ENCODE measurements around the gene PARVB.

Gene PARVB

GRCh38 chr22:44201665-44202064 lies 177.6 kb downstream of the PARVB start:
- no peak for DNase-seq (ENCODE audit: low spot score)

- no peak for DNase-seq (ENCODE audit: low spot score)
Measured at GRCh38 chr22:44202261-44202789, 178.2 kb downstream of the PARVB start.

GRCh38 chr22:44203203-44203602 lies 179.1 kb downstream of the PARVB start:
- DNase-seq (ENCODE audit: low spot score), result no peak

GRCh38 chr22:44204739-44205515 lies 180.8 kb downstream of the PARVB start:
- no peak for DNase-seq (ENCODE audit: low spot score)

GRCh38 chr22:44205516-44206329 lies 181.6 kb downstream of the PARVB start:
- no peak for DNase-seq (ENCODE audit: low spot score)

- DNase-seq (ENCODE audit: low spot score), result no peak
Measured at GRCh38 chr22:44206330-44206645, 182.2 kb downstream of the PARVB start.

GRCh38 chr22:44206696-44207095 lies 182.6 kb downstream of the PARVB start:
- DNase-seq (ENCODE audit: low spot score), result no peak

- DNase-seq (ENCODE audit: low spot score), result no peak
Measured at GRCh38 chr22:44207173-44207980, 183.3 kb downstream of the PARVB start.

GRCh38 chr22:44207981-44208317 lies 183.8 kb downstream of the PARVB start:
- DNase-seq (ENCODE audit: low spot score), result no peak

- no peak for DNase-seq (ENCODE audit: low spot score)
Measured at GRCh38 chr22:44209343-44209742, 185.2 kb downstream of the PARVB start.

GRCh38 chr22:44210722-44211121 lies 186.6 kb downstream of the PARVB start:
- no peak for DNase-seq (ENCODE audit: low spot score)

- no peak for DNase-seq (ENCODE audit: low spot score)
Measured at GRCh38 chr22:44211256-44211945, 187.3 kb downstream of the PARVB start.

- no peak for DNase-seq (ENCODE audit: low spot score)
Measured at GRCh38 chr22:44211946-44212930, 188.1 kb downstream of the PARVB start.

GRCh38 chr22:44212936-44213335 lies 188.8 kb downstream of the PARVB start:
- no peak for DNase-seq (ENCODE audit: low spot score)

GRCh38 chr22:44213489-44214043 lies 189.5 kb downstream of the PARVB start:
- no peak for DNase-seq (ENCODE audit: low spot score)

GRCh38 chr22:44214187-44214586 lies 190.1 kb downstream of the PARVB start:
- no peak for DNase-seq (ENCODE audit: low spot score)

GRCh38 chr22:44214764-44215163 lies 190.7 kb downstream of the PARVB start:
- DNase-seq (ENCODE audit: low spot score), result no peak

- no peak for DNase-seq (ENCODE audit: low spot score)
Measured at GRCh38 chr22:44215287-44215686, 191.2 kb downstream of the PARVB start.

GRCh38 chr22:44217346-44217745 lies 193.2 kb downstream of the PARVB start:
- no peak for DNase-seq (ENCODE audit: low spot score)

GRCh38 chr22:44218071-44218470 lies 194.0 kb downstream of the PARVB start:
- no peak for DNase-seq (ENCODE audit: low spot score)
